ENCODE data around the gene MYOF.
"Not testable (repeated sequence)": the region's sequence is repeated elsewhere in the genome, so short reads cannot be mapped to it uniquely, and the experiment has no call there.

MYOF gene

GRCh38 chr10:93420091-93420490 lies 62.0 kb downstream of the MYOF start:
- H3K27ac ChIP-seq, result no peak overlapping the region
- TF ChIP-seq CTCF (conservative IDR thresholded peaks at IDR 0.05) (no peak), ZFX (IDR thresholded peaks at IDR 0.05) (no peak)

GRCh38 chr10:93419016-93419415 lies 63.1 kb downstream of the MYOF start:
- not testable (repeated sequence) for H3K27ac ChIP-seq

GRCh38 chr10:93417921-93418320 lies 64.2 kb downstream of the MYOF start:
- TF ChIP-seq ZFX (IDR thresholded peaks at IDR 0.05), result no peak
- no peak for TF ChIP-seq CTCF (conservative IDR thresholded peaks at IDR 0.05)
- no peak overlapping the region for H3K27ac ChIP-seq

GRCh38 chr10:93417266-93417665 lies 64.9 kb downstream of the MYOF start:
- no peak overlapping the region for H3K27ac ChIP-seq
- TF ChIP-seq CTCF (conservative IDR thresholded peaks at IDR 0.05), result no peak
- TF ChIP-seq ZFX (IDR thresholded peaks at IDR 0.05), result no peak

GRCh38 chr10:93416824-93417223 lies 65.3 kb downstream of the MYOF start:
- TF ChIP-seq CTCF (conservative IDR thresholded peaks at IDR 0.05) (no peak), ZFX (IDR thresholded peaks at IDR 0.05) (no peak)
- H3K27ac ChIP-seq, result no peak overlapping the region

- H3K27ac ChIP-seq, result no peak overlapping the region
- no peak for TF ChIP-seq CTCF (conservative IDR thresholded peaks at IDR 0.05)
- no peak for TF ChIP-seq ZFX (IDR thresholded peaks at IDR 0.05)
Observed at GRCh38 chr10:93415693-93416092, 66.4 kb downstream of the MYOF start.

- no peak overlapping the region for H3K27ac ChIP-seq
- TF ChIP-seq ZFX (IDR thresholded peaks at IDR 0.05), result no peak
- no peak for TF ChIP-seq CTCF (conservative IDR thresholded peaks at IDR 0.05)
Observed at GRCh38 chr10:93413252-93413689, 68.9 kb downstream of the MYOF start.

GRCh38 chr10:93412801-93413200 lies 69.3 kb downstream of the MYOF start:
- TF ChIP-seq CTCF (conservative IDR thresholded peaks at IDR 0.05), result no peak
- no peak for TF ChIP-seq ZFX (IDR thresholded peaks at IDR 0.05)
- no peak overlapping the region for H3K27ac ChIP-seq

Data from C4-2B (cell line).